ENCODE measurements around the gene RPL34.

DNA sequence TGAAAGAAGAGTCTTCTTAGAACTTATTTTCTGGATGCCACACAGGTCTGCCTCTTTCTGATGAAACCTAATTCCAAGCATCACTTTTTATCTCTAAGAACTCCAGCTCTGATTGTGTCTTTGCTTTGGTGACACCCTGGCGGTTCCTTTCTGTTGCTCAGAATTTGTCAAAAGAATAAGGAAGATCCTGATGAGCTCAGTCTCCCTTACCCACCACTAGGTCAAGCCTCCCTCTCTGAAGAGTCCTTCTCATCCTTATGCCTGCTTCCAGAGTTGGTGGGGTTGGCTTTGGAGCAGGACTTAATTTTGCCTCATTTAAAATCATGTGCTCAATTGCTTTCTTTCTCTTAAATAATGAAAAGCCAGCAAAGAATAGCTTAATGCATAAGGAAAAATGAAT is 31.5 kb upstream of the RPL34 start:
- TF ChIP-seq CTCF (IDR thresholded peaks at IDR 0.05) (no peak), EP300 (IDR thresholded peaks at IDR 0.05) (no peak), POLR2A (IDR thresholded peaks at IDR 0.05) (no peak), POLR2AphosphoS5 (IDR thresholded peaks at IDR 0.05) (no peak)

Data from sigmoid colon (tissue), 4 donors.